Stimulated activated CD4-positive, alpha-beta T cell treated with anti-CD3 and anti-CD28 coated beads, Interleukin-15, amount 100 ng/mL, for 24 hours (primary cell): Measurements from ENCODE around the gene TNFSF10.

Experiments used
- DNase-seq: peaks from one replicate; pipeline ENCODE4 v3.0.0-alpha.2; 2020

Gene TNFSF10

DNA sequence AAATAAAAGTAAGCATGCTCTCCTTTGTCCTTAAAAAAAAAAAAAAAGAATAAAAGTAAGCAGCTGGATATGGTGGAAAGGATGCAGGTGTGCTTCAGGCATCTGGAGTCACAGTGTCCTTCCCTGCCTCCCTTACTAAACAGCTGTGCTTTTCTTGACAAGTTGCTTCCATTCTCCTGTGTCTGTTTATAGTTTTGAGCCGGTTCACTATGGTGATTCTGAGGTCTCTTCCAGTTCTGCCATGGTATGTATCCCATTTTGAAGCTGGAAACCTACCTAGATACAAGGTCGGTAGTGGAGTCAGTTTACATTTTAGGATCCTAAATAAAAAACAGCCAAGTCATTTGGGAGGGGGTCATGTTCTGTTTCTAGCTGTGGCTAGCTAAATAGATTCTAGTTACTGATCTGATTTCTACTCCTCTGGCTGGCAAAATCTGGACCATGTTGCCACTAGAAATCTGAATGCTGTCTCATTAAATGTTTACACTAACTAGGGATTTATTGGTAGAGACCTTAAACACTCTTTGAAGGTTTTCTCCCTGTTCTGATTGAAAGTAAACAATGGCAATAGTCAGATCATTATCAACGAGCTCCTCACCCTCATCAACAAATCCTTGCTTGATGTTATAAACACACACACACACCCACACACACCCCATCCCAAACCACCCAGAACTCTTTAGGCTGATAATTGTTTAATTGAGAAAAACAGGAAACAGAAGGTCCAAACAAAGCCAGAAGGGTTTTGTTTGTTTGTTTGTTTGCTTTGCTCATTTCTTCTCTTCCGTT is 7.9 kb downstream of the TNFSF10 start:
- DNase-seq, result no peak

DNA sequence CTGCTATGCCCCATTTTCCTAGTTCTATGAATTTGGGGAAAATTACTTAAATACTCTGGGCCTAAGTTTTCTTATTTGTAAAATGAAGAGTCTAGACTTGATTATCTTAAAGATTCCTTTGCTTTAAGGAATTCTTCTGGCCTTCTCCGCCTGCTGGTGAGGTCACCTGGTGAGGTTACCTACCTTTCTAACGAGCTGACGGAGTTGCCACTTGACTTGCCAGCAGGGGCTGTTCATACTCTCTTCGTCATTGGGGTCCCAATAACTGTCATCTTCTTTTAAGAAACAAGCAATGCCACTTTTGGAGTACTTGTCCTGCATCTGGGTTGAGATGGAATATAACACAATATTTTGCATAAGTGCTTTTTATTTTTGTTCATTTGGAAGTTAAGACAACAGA is 8.6 kb downstream of the TNFSF10 start:
- DNase-seq, result no peak

DNA sequence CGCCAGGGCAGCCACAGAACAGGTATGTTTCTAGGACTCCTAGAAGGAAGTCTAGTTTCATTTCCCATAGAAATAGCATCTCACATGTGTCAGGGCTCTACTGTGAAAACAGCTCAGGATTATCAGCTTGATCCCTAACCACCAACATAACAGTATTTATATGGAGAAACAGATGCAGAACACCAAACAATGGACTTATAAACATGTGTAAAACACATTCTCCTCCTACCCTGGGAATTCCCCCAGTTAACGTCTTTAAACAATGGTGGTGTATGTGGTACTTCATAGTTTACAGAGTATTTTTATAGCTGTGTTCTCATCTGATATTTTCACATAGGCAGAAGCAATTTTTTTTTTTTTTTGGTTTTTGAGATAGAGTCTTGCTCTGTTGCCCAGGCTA is 9.7 kb downstream of the TNFSF10 start:
- DNase-seq, result no peak

DNA sequence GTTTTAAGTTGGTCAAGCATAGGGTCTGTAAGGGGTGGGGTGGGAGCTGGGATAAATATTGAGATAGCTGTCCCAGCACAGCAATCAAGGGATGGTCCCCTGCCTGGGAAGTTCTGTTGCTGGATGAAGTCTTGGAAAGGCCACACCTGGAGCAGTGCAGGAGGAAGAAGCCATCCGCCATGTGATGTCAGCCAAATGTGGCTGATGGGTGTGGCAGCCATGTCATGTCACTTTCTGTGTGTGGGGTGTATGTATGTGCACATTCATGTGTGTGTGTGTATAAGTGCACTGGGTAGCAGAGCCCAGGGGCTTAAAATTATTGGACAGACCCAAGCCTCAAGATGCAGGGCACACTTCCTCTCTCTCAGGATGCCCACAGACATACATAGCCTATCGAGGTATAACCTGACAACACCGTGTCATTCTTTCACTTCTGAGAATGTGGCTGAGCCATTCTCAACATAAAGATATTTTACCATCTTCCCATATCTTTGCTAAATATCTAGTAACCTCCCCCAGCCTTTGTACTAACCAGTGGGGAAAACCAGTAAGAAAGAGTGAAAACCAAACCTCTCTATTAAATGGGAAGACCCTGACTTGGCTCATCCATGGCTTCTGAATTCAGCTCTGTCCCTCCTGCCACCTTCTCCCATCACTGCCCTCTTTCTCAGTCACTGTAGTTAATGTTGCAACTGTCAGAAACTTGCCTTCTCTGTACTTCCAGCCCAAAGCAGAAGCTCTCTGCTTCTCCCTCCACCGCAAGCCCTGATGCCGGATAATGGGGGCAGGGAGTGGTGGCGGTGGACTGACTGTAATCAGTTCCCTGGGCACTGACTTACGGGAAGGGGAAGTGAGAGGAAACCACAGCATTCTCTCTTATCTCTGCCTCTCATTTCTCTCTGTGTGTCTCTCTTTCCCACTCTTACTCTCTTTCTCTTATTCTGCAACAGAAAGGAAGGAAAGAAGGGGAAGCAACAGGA is 11.2 kb downstream of the TNFSF10 start:
- DNase-seq, result peak; percentile 86

DNA sequence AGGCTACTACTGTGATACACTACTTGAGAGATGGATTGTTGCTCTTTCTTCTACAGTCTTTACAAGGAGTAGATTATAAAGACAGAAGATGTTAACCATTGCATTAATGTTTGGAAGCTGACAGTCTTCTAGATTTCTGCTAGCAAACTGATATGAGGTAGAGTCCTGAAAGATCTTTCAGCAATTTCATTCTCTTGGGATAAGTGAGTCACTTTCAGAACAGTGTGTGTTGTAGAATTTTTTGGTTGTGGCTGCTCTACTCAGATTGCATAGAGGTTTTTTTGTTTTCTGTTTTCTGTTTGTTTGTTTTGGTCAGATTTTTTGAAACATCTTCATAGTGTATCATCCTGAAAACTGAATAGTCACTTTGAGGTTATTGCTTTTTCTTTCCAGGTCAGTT is 17.1 kb downstream of the TNFSF10 start:
- no peak for DNase-seq

DNA sequence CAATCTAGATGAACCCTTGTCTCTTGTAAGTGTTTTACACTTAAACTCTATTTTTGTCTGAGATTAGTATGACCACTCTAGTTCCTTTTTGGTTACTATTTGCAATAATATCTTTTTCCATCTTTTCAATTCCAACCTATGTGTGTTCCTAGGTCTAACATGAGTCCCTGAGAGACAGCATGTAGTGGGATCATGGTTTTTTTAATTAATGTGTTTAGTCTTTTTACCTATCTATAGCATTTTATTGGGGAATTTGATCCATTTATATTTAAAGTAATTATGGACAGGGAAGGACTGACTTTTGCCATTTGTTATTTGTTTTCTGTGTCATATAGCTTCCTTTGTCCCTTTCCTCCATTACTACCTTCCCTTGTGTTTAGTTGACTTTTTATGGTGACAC is 21.7 kb downstream of the TNFSF10 start:
- DNase-seq, result no peak

DNA sequence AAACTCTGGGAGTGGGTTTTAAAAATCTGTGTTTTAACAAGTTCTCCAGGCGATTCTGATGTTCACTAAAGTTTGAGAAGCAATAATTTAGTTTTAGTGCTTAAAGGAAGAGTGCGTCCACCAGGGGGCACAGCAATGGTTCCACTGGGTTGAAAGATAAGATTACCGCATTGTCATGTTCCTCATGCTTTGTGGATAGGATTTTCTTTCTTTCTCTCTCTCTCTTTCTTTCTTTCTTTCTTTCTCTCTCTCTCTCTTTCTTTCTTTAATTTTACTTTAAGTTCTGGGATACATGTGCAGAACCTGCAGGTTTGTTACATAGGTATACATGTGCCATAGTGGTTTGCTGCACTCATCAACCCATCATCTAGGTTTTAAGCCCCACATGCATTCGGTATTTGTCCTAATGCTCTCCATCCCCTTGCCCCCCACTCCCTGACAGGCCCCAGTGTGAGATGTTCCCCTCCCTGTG is 33.0 kb downstream of the TNFSF10 start:
- DNase-seq, result peak; percentile 88

DNA sequence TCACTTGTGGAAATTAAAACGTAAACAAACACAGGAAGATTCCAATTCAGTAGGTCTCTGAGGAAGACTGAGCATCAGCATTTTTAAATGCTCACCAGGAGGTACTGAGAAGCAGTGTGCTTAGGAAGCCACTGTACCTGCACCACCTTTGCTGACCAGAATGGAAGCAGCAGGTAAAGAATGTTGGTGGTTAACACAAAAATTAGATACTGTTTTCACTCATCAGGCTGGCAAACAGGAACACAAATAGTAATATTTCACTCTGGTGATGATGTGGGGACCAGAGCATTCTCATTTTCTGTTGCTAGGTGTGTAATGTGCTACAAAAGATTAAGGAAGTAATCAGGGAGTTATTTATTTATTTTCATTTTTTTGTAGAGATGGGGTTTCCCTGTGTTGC is 45.1 kb downstream of the TNFSF10 start:
- DNase-seq, result no peak

DNA sequence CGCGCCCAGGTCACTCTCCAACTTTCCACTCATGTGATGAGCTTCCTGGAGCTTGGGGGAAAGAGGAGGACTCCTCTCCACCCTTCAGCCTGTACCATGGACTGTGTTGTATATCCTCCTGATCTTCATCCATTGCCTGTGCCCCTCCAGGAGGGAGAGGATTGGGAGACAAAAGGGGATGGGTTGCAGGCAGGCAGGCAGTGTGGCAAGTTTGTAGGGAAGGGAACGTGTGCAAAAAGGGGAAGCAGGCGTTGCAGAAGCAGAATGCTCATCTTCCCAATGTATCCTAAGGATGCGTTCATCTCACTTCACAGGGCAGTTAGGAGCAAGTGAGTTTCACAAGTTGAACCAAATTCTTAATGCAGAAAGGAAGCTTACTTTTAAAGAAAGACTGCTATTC is 46.9 kb downstream of the TNFSF10 start:
- no peak for DNase-seq

DNA sequence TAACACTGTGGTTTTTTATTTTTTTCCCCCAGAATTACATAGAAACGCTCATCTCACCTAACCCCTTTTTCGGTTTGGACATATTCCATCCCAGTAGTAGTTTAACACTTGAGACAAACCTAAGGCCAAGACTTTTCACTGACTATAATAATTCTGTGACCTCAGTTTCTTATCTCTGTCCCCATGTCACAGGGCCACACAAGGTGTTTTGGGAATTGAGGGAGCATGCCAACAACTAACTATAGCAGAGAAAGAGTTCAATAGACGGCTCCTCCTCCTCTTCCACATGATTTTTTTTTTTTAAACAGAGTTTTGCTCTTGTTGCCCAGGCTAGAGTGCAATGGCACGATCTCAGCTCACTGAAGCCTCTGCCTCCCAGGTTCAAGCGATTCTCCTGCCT is 47.5 kb downstream of the TNFSF10 start:
- no peak for DNase-seq

DNA sequence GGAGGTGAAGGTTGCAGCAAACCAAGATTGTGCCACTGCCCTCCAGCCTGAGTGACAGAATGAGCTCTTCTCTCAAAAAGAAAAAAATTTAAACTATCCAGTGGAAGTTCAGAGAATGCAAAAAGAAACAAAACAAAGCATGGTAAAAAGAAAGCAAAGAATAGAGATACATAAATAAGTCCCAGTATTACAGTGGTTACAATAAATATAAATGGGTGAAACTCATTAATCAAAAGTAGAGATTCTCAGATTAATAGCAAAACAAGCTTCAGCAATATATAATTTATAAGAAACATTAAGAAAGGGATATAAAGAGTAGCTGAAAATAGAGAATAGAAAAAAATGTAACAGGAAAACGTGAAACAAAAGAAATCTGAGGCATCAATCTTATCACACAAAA is 51.3 kb downstream of the TNFSF10 start:
- DNase-seq, result no peak

DNA sequence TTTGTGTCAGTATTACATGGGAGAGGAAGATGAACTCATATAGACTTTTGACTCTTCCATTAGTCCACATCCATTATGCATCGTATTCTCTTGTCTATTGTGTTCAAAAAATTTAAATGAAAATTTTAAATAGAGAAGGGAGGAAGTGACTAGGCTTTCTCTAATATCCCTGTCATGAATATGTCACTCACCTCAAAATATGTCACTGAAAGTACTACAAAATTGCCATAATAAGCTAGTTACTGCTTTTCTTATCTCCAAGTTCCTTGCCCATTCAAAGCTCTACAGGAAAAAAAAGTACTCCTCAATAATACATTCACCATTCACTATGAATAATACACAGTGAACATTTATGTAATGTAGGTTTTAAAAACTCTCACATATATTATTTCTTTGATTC is 52.6 kb downstream of the TNFSF10 start:
- DNase-seq, result no peak

DNA sequence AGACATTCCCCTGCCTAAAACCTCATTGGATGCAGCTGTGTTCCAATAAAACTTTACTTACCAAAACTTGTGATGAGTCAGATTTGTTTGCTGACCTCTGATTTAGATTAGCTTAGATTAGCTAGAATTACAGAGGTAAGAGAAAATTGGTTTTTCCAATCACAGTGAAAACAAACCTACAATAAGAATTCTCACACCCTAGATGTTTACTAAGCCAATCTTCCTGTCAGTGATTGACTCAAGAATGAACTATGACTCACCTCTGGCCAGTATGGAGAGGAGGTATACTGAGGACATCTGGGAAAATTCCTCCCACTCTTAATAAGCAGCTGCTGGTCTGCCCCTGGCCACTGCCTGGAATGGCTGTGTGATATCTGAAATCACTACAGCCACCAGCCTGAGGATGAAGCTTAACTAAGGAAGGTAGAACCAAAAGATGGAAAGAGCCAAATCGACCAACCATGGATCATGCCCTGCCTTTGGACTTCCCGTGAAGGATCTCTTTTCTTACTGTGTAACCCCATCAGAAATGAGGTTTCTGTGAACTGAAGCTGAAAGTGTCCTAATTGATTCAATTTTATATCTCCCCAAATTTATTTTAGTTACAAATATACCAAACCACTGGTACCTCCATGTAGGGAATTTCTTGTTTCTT is 55.9 kb downstream of the TNFSF10 start:
- DNase-seq, result no peak

DNA sequence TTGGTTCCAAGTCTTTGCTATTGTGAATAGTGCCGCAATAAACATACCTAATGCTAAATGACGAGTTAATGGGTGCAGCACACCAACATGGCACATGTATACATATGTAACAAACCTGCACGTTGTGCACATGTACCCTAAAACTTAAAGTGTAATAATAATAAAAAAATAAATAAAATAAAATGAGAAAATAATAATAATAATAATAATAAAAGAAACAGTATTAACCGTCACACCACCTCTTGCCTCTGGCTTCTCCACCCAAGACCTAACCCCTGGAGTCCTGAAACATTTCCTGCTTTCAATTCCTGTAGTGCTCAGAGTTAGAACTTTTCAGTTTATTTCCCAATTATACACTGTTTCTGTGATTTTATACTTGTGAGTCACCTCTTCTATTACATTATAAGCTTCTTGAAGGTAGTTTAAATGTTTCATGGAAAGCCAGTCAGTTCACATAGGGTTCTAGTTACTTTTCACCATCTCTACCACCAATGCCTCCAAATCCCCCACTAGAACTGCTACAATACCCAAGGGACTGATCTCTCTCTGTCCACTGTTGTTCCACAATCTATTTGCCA is 56.6 kb downstream of the TNFSF10 start:
- DNase-seq, result no peak

DNA sequence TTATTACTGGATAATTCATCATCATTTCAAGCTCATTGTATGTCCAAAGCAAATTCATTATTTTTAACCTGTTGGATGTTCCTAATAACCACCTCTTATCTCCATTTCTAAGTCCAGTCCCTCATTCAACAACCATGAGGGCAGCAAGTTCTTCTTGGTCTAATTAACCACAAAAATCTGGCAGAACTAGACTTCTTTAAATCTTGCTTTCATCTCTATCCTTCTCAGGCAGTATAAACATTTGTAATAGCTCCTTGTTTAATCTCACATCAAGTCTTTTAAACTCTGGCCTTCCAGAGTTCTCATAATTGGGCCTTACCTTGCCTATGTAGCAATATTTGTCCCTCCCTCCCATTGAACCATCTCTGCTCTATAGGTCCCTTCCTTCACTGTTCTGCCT is 57.9 kb downstream of the TNFSF10 start:
- DNase-seq, result no peak

DNA sequence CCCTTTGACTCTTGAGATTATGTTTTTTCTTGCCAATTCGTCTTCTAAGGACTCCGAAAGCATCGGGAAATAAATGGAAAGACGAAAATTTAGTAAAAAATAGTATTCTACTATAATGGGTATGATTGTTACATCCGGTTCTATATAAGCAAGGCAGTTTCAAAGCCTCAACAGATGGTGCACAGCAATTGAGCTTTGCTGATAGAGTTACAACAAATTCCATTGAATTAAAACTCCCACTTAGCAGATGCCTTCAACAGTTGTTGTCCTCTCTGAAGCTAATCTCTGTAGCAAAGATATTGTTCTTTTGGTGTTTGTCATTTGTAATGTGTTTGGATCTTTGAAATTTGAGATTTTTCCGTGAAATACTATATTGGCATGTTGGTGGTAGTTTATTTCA is 58.9 kb downstream of the TNFSF10 start:
- no peak for DNase-seq

DNA sequence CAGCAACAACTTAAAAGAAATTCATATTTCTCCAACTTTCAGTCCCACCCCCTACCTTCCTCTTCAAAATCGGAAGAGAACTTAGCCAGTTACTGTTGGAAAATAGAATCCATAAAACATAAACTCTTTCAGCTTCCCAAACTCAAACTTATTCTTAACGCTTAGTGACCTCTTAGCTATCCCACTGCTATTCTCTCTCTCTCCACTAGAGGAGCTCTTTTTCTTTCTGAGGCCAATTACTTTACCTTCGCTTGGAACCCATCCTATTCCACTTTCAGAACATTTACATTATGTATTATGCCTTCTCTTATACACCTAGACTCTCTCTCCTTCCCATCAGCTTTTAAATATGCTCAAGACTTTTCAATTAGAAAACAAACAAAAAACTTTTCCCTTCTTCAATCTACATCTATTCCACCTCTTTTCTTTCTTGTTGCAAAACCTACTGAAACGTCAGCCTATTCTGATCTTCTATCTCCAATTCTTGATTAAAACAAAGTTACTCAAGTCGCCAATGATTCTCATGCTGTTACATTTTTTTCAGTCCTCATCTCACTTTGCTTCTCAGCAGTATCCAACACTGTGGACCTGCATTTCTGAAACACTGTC is 61.6 kb downstream of the TNFSF10 start:
- no peak for DNase-seq

DNA sequence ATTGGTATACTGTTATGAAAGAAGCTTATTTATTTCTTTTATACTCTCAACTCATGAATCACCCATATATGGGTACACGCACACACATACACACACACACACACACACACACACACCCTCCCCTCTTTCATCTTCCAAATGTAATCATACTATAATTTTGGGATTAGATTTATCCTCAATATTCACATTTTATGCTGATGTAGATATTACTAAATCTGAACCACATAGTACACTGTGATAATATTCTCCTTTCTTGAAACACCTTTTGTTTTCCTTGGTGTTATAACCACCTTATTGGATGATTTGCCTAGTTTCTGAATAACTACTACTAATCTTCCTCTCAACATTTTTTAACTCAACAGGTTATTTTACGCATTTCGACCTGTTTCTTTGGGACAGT is 66.8 kb downstream of the TNFSF10 start:
- DNase-seq, result no peak
